IMR-90 (cell line): ENCODE measurements around the gene ABL2. TPM values are rescaled to one million over a fixed set of nuclear protein-coding genes. Genes with fewer than 3 reads are reported as not detected.

ENCODE experiments used
- ATAC-seq: fragments of 200-7000 bp; cut with Tn5 transposase; 2 replicates; pipeline ENCODE4 v1.9.1; 2020; ENCODE audit warnings: low read depth, mild to moderate bottlenecking, moderate library complexity
- BruUV-seq: library from RNA; stranded (reverse); fragments of 400-500 nt; replicated peaks from 2 replicates; lab custom pipeline; 2021; lab: Mats Ljungman, UMichigan
- CTCF ChIA-PET: fragments of 300-600 bp; formaldehyde crosslinking; extraction: SDS; loops from one replicate; lab custom pipeline; 2021; ENCODE audit warnings: antibody characterized with exemption; lab: Yijun Ruan, JAX
- POLR2A ChIA-PET: fragments of 300-600 bp; sonication (Branson Sonifier 250); formaldehyde crosslinking; loops from one replicate; lab custom pipeline; 2022; ENCODE audit warnings: antibody characterized with exemption; ENCODE audit not compliant: unreplicated experiment; lab: Charles Lee
- DNase-seq: peaks from one replicate; pipeline ENCODE4 v3.0.0; 2013
- H2AFZ ChIP-seq: replicated peaks from 2 replicates; pipeline ENCODE3; 2013; ENCODE audit warnings: low read length, mild to moderate bottlenecking; ENCODE audit not compliant: poor library complexity
- H2AK5ac ChIP-seq: 2 replicates; pipeline ENCODE4 v1.6.1; 2013; ENCODE audit warnings: low read depth, low read length, inconsistent platforms
- H2AK9ac ChIP-seq: replicated peaks from 2 replicates; pipeline ENCODE3; 2013; ENCODE audit warnings: mild to moderate bottlenecking, low read depth, low read length, moderate library complexity; ENCODE audit not compliant: poor library complexity
- H2BK120ac ChIP-seq: 2 replicates; pipeline ENCODE4 v1.6.1; 2013; ENCODE audit warnings: low read depth, low read length, inconsistent platforms
- H2BK15ac ChIP-seq: 3 replicates; pipeline ENCODE4 v1.6.1; 2013; ENCODE audit warnings: low read depth, low read length, inconsistent platforms
- H2BK20ac ChIP-seq: 2 replicates; pipeline ENCODE4 v1.6.1; 2013; ENCODE audit warnings: low read depth, mild to moderate bottlenecking, inconsistent platforms, low read length, moderate library complexity
- H2BK5ac ChIP-seq: 2 replicates; pipeline ENCODE4 v1.6.1; 2013; ENCODE audit warnings: mild to moderate bottlenecking, low read depth, low read length, inconsistent platforms; ENCODE audit not compliant: poor library complexity, severe bottlenecking
- H3K14ac ChIP-seq: replicated peaks from 2 replicates; pipeline ENCODE4 v1.6.1; 2013; ENCODE audit warnings: low read depth, low read length, inconsistent platforms
- H3K18ac ChIP-seq: 2 replicates; pipeline ENCODE4 v1.6.1; 2013; ENCODE audit warnings: low read depth, low read length, control low read depth
- H3K23ac ChIP-seq: 2 replicates; pipeline ENCODE4 v1.6.1; 2013; ENCODE audit warnings: low read depth, low read length, inconsistent platforms
- H3K27ac ChIP-seq: 2 replicates; pipeline ENCODE4 v1.5.1; 2013; ENCODE audit warnings: mild to moderate bottlenecking, control low read depth, low read length; ENCODE audit not compliant: insufficient read depth
- H3K27me3 ChIP-seq: 2 replicates; pipeline ENCODE4 v1.6.1; 2013; ENCODE audit warnings: low read length; ENCODE audit not compliant: control insufficient read depth, insufficient read depth
- H3K36me3 ChIP-seq: 2 replicates; pipeline ENCODE4 v1.6.1; 2013; ENCODE audit warnings: low read length, mixed read lengths; ENCODE audit not compliant: control insufficient read depth, insufficient read depth
- H3K4ac ChIP-seq: 2 replicates; pipeline ENCODE4 v1.6.1; 2013; ENCODE audit warnings: low read depth, low read length, inconsistent platforms
- H3K4me1 ChIP-seq: 2 replicates; pipeline ENCODE4 v1.6.1; 2013; ENCODE audit warnings: low read length, mixed read lengths; ENCODE audit not compliant: control insufficient read depth, insufficient read depth
- H3K4me2 ChIP-seq: 2 replicates; pipeline ENCODE4 v1.6.1; 2013; ENCODE audit warnings: low read depth, mild to moderate bottlenecking, control low read depth, low read length, moderate library complexity
- H3K4me3 ChIP-seq: 2 replicates; pipeline ENCODE4 v1.5.1; 2013; ENCODE audit warnings: low read depth, mild to moderate bottlenecking, control low read depth, low read length, moderate library complexity; ENCODE audit not compliant: insufficient read depth
- H3K56ac ChIP-seq: 2 replicates; pipeline ENCODE4 v1.6.1; 2013; ENCODE audit warnings: low read length, inconsistent platforms; ENCODE audit not compliant: insufficient read depth; ENCODE audit errors: extremely low read depth
- H3K79me1 ChIP-seq, 2 experiments: 2 replicates each; pipeline ENCODE4 v1.6.1; 2013; ENCODE audit warnings: low read length in 2 of 2, inconsistent platforms in 1 of 2, low read depth in 1 of 2
- H3K9ac ChIP-seq: 2 replicates; pipeline ENCODE4 v1.6.1; 2013; ENCODE audit warnings: low read depth, low read length, control low read depth
- H3K9me1 ChIP-seq: 2 replicates; pipeline ENCODE4 v1.6.1; 2013; ENCODE audit warnings: low read length, inconsistent platforms; ENCODE audit not compliant: insufficient read depth
- H3K9me3 ChIP-seq: 2 replicates; pipeline ENCODE4 v1.6.1; 2013; ENCODE audit warnings: low read length; ENCODE audit not compliant: control insufficient read depth, insufficient read depth
- H4K20me1 ChIP-seq: 2 replicates; pipeline ENCODE4 v1.6.1; 2013; ENCODE audit warnings: low read length, inconsistent platforms; ENCODE audit not compliant: insufficient read depth
- H4K5ac ChIP-seq: 2 replicates; pipeline ENCODE4 v1.6.1; 2013; ENCODE audit warnings: mild to moderate bottlenecking, low read depth, low read length, control low read depth
- H4K8ac ChIP-seq, 2 experiments: 2 replicates each; pipeline ENCODE4 v1.6.1; 2013; ENCODE audit warnings: low read depth in 2 of 2, low read length in 2 of 2, control low read depth in 1 of 2, inconsistent platforms in 1 of 2
- H4K91ac ChIP-seq: 2 replicates; pipeline ENCODE4 v1.6.1; 2013; ENCODE audit warnings: low read depth, low read length, inconsistent platforms; ENCODE audit not compliant: insufficient read depth
- FOS ChIP-seq: fragments of 150-350 bp; IDR thresholded peaks from 2 replicates; pipeline ENCODE4 v1.6.1; 2016; ENCODE audit warnings: low read depth, low read length
- MXI1 ChIP-seq: IDR thresholded peaks from 2 replicates; pipeline ENCODE4 v1.6.1; 2012; ENCODE audit warnings: low read depth, mild to moderate bottlenecking, low read length, moderate library complexity, borderline replicate concordance
- SMC3 ChIP-seq: fragments of 150-350 bp; IDR thresholded peaks from 2 replicates; pipeline ENCODE4 v1.6.1; 2016; ENCODE audit warnings: low read depth, mild to moderate bottlenecking, antibody characterized with exemption, low read length, moderate library complexity
- WGBS, 2 experiments: methylation state at CpG; one replicate each; pipeline versions ENCODE4 v1.1.5 to v1.1.7; 2013; ENCODE audit warnings: missing lambda C conversion rate in 2 of 2; ENCODE audit not compliant: insufficient read length in 1 of 2; ENCODE audit errors: extremely low coverage in 2 of 2; 5-methylcytosine and 5-hydroxymethylcytosine counted together
- dilution Hi-C: fragments of 300-500 bp; cut with HindIII; formaldehyde crosslinking; loops from one replicate; pipeline ENCODE4 v1.14.3; 2018; ENCODE audit warnings: low sequenced_read_pairs; ENCODE audit not compliant: unreplicated experiment
- in situ Hi-C: fragments of 300-500 bp; cut with MboI; formaldehyde crosslinking; loops from 3 replicates; pipeline ENCODE4 v1.14.3; 2019; ENCODE audit warnings: low sequenced_read_pairs, inconsistent platforms, mixed read lengths
- intact Hi-C: fragments of 100-400 bp; cut with micrococcal nuclease; formaldehyde crosslinking; loops from 2 replicates; pipeline ENCODE4 v1.10.0; 2022
- polyA plus RNA-seq, 3 experiments: library from polyadenylated mRNA; depleted of rRNA; stranded (reverse); fragments of >200 nt; gene quantifications; 2 replicates each; pipeline ENCODE4 v1.2.3, GENCODE V29; 2012; ENCODE audit warnings: low replicate concordance in 1 of 3
- total RNA-seq: library from RNA; depleted of rRNA; stranded (reverse); fragments of >200 nt; gene quantifications from 2 replicates; pipeline ENCODE4 v1.2.3, GENCODE V29; 2012
- TF ChIP-seq, protein P1 (sequence below): conservative IDR thresholded peaks from 2 replicates; pipeline ENCODE4 v1.5.1; 2012; ENCODE audit warnings: mild to moderate bottlenecking, low read depth, low read length, improper control_type of control experiment

ABL2 gene
- total and polyA plus RNA-seq, 2 of the 4 experiments (the other 2 are of a cell fraction): 9.7 to 110 TPM

DNA sequence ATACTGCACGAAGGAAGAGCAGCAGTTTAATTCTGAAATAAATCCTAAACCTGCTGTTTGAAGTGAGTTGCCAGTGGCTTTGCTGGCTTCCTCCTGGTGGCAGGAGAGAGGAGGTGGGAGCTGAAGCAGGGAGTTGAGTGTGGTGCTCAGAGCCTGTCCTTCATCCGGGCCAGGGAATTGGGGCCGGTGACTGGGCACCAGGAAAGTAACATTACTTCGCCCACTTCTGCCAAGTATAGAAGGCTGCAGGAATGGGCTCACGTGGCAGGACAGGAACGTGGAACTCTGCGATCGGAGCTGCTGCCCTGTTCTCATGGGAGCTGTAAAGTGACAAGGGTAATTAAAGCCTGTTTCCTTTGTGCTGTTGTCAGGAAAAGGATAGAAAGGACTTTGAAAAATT, 139.0 kb downstream of the ABL2 start:
- Histone ChIP-seq H3K9me1 (peaks cover 23% of the 10 kb centered on the region), H3K4me1 (peaks cover 10% of the 10 kb centered on the region), H3K4ac (no peak overlapping the region), H2AK5ac (0 out of 2 replicates have a peak overlapping the region, but pooled peaks have one; percentile 43), H3K79me1 (peaks cover 0 to 71% of the 10 kb centered on the region in 2 experiments; a peak in 2 of 4 replicates), H2BK15ac (no peak overlapping the region), H2AK9ac (peak overlapping the region; percentile 58), H3K9me3 (no peaks in the 10 kb centered on the region), H2BK120ac (no peak overlapping the region), H4K5ac (no peak overlapping the region), H3K23ac (no peak overlapping the region), H3K4me3 (no peak overlapping the region), H3K27ac (peak overlapping the region; percentile 1; the same call in 1 of the 2 replicates), H3K18ac (no peak overlapping the region; the same call in 1 of the 2 replicates), H3K27me3 (no peaks in the 10 kb centered on the region), H3K14ac (no peak overlapping the region), H3K36me3 (peaks cover 44% of the 10 kb centered on the region), H4K8ac (no peak overlapping the region), H4K20me1 (peaks cover 3% of the 10 kb centered on the region; the same call in 1 of the 2 replicates), H4K91ac (no peak overlapping the region), H2AFZ (no peak overlapping the region), H2BK5ac (no peak overlapping the region), H3K9ac (no peak overlapping the region), H3K56ac (no peak overlapping the region), H3K4me2 (no peak overlapping the region), H2BK20ac (no peak overlapping the region)
- dilution Hi-C loops (no loop called here), intact Hi-C loops (no loop called here), in situ Hi-C loops (no loop called here)
- no TSS peak for BruUV-seq
- POLR2A ChIA-PET: no interaction called here
- DNase-seq (no peak), ATAC-seq (no peak)
- 100% methylated on average over 3 of the region's 8 CpGs; no CpG with 5 or more reads in 1 of the 2 experiments for WGBS, 2 experiments
- CTCF ChIA-PET: interaction anchor here (1.2 kb wide), 1 partner anchor 29 kb away, joined by 3 read pairs; no protein-coding TSS in a partner anchor
- TF ChIP-seq FOS (no peak), MXI1 (no peak), SMC3 (peak; percentile 14; the same call in 1 of the 2 replicates)
- TF ChIP-seq, protein P1, sequence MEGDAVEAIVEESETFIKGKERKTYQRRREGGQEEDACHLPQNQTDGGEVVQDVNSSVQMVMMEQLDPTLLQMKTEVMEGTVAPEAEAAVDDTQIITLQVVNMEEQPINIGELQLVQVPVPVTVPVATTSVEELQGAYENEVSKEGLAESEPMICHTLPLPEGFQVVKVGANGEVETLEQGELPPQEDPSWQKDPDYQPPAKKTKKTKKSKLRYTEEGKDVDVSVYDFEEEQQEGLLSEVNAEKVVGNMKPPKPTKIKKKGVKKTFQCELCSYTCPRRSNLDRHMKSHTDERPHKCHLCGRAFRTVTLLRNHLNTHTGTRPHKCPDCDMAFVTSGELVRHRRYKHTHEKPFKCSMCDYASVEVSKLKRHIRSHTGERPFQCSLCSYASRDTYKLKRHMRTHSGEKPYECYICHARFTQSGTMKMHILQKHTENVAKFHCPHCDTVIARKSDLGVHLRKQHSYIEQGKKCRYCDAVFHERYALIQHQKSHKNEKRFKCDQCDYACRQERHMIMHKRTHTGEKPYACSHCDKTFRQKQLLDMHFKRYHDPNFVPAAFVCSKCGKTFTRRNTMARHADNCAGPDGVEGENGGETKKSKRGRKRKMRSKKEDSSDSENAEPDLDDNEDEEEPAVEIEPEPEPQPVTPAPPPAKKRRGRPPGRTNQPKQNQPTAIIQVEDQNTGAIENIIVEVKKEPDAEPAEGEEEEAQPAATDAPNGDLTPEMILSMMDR: 0 out of 2 replicates have a peak, but pooled peaks have one; percentile 4
